ENCODE results near the gene IFIT1B. TPM values are rescaled to one million over a fixed set of nuclear protein-coding genes. Genes with fewer than 3 reads are reported as not detected.
"Not testable (repeated sequence)": the region's sequence is repeated elsewhere in the genome, so short reads cannot be mapped to it uniquely, and the experiment has no call there.

The IFIT1B gene
- not detected in 2 replicates for total RNA-seq (2014; rRNA removed; shearing (Covaris generic))
- polyA plus RNA-seq (2015; cell fraction: cytosol; rRNA removed) = not detected in 2 replicates
- not detected in 2 replicates for polyA plus RNA-seq (2015; cell fraction: nucleus; rRNA removed)

DNA sequence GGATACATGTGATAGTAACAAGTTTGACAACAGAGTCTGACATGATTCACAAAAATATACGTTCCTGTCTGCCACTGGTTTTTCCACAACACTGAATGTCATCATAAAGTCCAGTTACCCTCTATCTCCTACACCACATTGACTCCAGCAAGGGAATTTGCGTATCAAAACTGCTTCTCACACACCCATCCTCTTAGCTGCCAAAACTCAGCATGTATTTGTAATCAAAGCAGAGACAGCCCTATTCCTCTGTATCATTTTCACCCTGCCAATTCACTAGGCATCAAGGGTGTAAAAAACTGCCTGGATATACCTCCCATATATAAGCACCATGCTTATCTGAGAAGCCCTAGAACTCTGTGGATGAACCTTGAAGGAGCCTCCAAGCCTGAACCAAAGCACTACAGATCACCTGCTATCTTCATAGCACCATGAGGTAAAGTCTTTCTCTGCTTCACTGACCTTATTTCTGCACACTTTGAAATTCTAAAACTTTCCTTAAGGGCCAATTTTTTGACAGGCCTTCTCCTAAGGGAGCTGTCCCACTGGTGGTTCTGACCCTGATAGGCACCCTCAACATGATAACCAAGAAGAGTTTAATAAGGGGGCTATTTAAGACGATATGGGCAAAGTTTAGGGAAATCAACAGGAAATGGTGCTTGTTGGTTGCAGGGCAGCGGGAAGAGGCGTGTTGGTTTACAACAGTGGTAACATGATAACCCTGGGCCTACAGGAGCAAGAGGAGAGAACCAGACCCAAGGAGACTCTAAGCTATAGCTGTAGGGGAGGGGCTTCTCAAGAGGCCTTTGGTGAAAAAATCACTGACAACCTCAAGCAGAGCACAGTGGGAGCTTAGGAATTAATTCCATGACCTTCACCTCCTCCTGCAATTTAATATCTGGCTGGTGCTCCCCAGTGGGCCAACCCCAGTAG, at the start of gene IFIT1B:
TSS of gene IFIT1B (plus strand) at position 352 of the 933 bp plus-strand sequence. CDS start at position 432, 80 bp downstream.
- in situ Hi-C loops (cut with HindIII; ENCODE audit: low pct_unique_long_range_greater_than_20kb, low sequenced_read_pairs) = no loop called here
- no peak for DNase-seq (ENCODE audit: low read depth, low spot score)

DNA sequence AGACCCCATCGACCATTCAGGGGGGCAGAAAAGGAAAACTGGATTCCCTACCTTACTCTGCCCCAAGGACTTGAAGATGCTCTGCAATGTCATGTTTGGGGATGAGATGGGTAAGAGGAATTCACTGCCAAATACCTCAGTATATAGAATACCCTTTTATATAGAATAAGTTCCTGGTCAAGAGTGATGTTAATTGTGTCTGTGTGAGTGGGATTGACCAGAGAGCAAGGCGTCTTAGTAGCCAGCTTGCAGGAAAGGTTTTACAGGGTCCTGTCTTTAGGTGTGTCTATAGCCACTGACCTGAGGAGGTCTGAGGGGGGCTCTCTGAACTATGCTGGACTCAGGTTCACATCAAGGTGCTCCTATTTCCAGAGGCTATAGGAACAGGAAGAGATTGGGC, 48.7 kb upstream of the IFIT1B start:
- DNase-seq (ENCODE audit: low read depth, low spot score) = no peak
- in situ Hi-C loops (cut with HindIII; ENCODE audit: low pct_unique_long_range_greater_than_20kb, low sequenced_read_pairs) = no loop called here

DNA sequence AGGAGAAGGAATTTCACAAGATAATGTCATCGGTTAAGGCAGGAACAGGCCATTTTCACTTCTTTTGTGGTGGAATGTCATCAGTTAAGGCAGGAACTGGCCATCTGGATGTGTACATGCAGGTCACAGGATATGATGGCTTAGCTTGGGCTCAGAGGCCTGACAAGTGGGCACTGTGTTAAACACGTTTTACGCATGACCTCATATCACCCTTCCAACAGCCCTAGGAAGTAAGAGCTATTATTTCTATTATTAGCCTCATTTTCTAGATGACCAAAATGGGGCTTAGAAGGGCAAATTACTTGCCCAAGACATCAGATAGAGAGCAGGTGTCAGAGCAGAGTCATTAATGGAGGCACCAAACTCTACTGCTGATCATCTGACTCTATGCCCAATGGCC, 47.8 kb upstream of the IFIT1B start:
- DNase-seq (ENCODE audit: low read depth, low spot score); in situ Hi-C loops (cut with HindIII; ENCODE audit: low pct_unique_long_range_greater_than_20kb, low sequenced_read_pairs): not testable (repeated sequence)

DNA sequence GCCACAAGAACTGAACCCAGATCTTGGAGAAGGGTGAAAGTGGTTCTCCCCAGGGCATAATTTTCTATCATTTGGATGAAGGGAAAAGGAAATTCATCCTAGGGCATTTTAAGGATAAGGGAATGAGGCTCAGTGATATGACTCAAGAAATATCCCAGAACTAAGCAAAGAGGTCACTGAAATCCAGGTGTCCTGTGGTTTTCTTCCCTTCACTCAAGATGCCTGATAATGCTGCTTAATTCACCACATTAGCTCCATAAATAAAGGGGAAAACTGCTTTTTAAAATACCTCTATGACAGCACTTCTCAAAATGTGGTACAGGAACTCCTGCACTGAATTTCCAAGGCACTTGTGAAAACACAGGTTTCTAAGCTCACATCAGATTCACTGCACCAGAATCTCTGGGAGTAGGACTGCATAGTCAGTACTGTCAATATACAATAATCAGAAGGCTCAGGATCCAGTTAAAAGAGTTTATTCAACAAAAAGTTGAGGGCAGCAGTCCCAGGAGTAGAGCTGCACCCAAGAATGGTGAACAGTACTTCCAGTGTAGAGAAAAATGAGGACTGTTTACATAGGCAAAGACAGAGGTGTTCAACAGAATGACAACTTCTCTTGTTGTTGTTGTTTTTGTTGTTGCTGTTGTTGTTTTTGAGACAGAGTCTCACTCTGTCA, 47.2 kb upstream of the IFIT1B start:
- no peak for DNase-seq (ENCODE audit: low read depth, low spot score)
- in situ Hi-C loops (cut with HindIII; ENCODE audit: low pct_unique_long_range_greater_than_20kb, low sequenced_read_pairs) = no loop called here

- DNase-seq (ENCODE audit: low read depth, low spot score); in situ Hi-C loops (cut with HindIII; ENCODE audit: low pct_unique_long_range_greater_than_20kb, low sequenced_read_pairs): not testable (repeated sequence)
Observed at GRCh38 chr10:89331487-89332122, 46.3 kb upstream of the IFIT1B start.

DNA sequence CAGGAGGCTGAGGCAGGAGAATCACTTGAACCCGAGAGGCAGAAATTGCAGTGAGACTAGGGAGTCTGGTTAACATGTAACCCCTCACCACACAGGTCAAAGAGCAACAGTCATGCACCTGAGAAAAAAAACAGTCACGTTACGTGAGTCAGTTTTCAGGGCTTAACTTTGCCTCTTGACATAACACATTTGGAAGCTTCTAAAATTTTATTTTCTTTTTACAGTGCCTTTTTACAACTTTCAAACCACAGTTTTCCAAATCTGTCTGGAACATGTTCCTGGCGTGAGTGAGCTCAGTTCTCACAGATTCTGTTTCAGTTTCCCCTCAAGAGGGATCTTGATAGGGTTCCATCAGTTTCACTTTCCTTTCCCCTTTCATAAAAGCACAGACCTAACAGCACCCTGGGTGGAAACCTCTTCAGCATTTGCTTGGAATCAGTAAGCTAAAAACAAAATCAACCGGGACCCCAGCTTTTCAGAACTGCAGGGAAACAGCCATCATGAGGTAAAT, 45.7 kb upstream of the IFIT1B start:
- in situ Hi-C loops (cut with HindIII; ENCODE audit: low pct_unique_long_range_greater_than_20kb, low sequenced_read_pairs) = no loop called here
- peak; percentile 26 for DNase-seq (ENCODE audit: low read depth, low spot score)

- DNase-seq (ENCODE audit: low read depth, low spot score) = no peak
- in situ Hi-C loops (cut with HindIII; ENCODE audit: low pct_unique_long_range_greater_than_20kb, low sequenced_read_pairs) = no loop called here
Observed at GRCh38 chr10:89335226-89335625, 42.6 kb upstream of the IFIT1B start.

- in situ Hi-C loops (cut with HindIII; ENCODE audit: low pct_unique_long_range_greater_than_20kb, low sequenced_read_pairs) = no loop called here
- DNase-seq (ENCODE audit: low read depth, low spot score) = no peak
Observed at GRCh38 chr10:89336241-89336640, 41.6 kb upstream of the IFIT1B start.

DNA sequence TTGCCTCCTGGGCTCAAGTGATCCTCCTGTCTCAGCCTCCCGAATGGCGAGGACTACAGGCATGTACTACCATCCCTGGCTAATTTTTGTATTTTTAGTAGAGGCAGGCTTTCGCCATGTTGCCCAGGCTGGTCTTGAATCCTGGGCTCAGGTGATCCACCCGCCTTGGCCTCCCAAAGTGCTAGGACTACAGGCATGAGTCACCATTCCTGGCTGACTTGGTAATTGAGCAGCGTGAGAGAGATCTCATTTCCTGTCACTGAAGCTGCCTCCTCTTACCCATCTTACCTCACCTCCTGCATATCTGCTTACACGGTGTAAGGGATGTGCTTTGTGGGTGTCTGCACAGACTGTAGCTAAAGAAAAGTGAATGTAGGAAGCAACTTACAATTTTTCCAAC, 40.4 kb upstream of the IFIT1B start:
- in situ Hi-C loops (cut with HindIII; ENCODE audit: low pct_unique_long_range_greater_than_20kb, low sequenced_read_pairs) = no loop called here
- DNase-seq (ENCODE audit: low read depth, low spot score) = no peak

GRCh38 chr10:89338713-89339112, 39.1 kb upstream of the IFIT1B start:
- DNase-seq (ENCODE audit: low read depth, low spot score) = no peak
- in situ Hi-C loops (cut with HindIII; ENCODE audit: low pct_unique_long_range_greater_than_20kb, low sequenced_read_pairs) = no loop called here

DNA sequence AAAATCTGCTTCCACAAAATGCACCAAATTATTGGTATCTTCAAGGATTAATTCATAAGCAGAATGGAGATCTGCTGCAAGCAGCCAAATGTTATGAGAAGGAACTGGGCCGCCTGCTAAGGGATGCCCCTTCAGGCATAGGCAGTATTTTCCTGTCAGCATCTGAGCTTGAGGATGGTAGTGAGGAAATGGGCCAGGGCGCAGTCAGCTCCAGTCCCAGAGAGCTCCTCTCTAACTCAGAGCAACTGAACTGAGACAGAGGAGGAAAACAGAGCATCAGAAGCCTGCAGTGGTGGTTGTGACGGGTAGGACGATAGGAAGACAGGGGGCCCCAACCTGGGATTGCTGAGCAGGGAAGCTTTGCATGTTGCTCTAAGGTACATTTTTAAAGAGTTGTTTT, 38.0 kb upstream of the IFIT1B start:
- DNase-seq (ENCODE audit: low read depth, low spot score) = no peak
- in situ Hi-C loops (cut with HindIII; ENCODE audit: low pct_unique_long_range_greater_than_20kb, low sequenced_read_pairs) = no loop called here

- in situ Hi-C loops (cut with HindIII; ENCODE audit: low pct_unique_long_range_greater_than_20kb, low sequenced_read_pairs) = no loop called here
- DNase-seq (ENCODE audit: low read depth, low spot score) = no peak
Observed at GRCh38 chr10:89341649-89342048, 36.2 kb upstream of the IFIT1B start.

- DNase-seq (ENCODE audit: low read depth, low spot score) = peak; percentile 28
- in situ Hi-C loops (cut with HindIII; ENCODE audit: low pct_unique_long_range_greater_than_20kb, low sequenced_read_pairs) = no loop called here
Observed at GRCh38 chr10:89342206-89342958, 35.5 kb upstream of the IFIT1B start.

DNA sequence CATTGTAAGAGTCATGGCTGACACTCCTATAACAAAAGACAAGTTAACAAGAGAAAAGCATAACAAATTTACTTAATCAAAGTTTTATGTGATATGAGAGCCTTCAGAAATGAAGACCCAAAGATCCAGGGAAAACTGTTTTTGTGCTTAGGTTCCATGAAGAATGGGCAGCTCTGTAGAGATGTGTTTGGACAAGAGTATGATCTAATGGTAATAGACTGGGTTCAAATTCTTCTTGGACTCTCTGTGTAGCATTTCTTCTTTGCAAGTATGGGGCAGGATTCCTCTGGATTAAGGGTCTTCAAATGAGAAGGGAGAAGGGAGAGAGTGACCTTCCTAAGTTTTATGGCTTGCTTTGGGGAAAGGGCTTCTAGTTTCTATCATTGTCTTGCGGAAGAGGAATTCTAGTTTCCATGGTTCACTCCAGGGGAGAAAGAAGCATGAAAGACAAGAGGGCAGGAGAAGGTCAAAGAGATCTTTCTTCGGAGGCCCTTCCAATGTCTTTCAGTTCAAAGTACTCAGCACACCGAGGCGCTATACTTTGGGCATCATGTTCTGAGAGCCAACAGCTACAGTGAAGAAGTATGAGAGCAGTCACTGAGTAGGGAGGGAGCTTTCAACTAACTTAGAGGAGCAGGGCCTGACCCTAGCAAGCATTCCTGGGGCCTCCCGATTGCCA, 34.6 kb upstream of the IFIT1B start:
- DNase-seq (ENCODE audit: low read depth, low spot score) = no peak
- in situ Hi-C loops (cut with HindIII; ENCODE audit: low pct_unique_long_range_greater_than_20kb, low sequenced_read_pairs) = no loop called here

DNA sequence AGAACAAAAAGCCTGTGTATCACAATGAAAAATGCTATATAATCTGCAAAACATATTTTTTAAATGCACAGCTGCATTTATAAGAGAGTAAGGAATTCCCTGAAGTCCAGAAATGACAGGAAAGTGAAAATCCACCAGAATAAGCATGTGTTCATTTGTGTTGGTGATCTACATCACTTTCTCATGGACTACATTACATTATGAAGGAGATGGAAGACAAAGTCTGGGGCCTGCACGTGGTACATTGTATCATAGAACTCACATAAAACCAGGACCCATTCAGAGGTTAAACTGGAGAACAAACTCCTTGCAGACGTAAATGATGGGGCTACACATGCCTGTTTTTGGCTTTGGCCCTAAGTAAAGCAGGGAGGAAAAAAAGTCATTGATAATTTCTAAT, 33.7 kb upstream of the IFIT1B start:
- in situ Hi-C loops (cut with HindIII; ENCODE audit: low pct_unique_long_range_greater_than_20kb, low sequenced_read_pairs) = no loop called here
- no peak for DNase-seq (ENCODE audit: low read depth, low spot score)

DNA sequence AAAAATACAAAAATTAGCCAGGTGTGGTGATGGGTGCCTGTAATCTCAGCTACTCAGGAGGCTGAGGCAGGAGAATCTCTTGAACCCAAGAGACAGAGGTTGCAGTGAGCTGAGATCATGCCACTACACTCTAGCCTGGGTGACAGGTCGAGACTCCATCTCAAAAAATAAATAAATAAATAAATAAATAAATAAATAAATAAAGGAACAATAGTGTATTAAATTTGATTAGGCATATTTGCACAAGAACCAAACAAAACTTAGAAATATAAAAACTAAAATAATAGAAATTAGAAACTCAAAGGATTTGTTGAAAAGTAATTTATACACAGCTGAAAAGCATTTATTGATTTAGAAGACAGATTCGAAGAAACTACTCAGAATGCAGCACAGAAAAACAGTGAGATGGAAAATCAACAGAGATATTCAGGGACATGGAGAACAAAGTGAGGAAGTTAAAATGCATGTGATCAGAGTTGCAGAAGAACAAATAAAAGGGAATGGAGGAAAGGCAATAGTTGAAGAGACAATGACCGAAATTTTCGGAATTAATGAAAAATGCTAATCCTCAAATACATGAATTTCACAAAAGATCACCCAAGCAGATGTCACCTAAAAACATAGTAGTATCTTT, 32.4 kb upstream of the IFIT1B start:
- in situ Hi-C loops (cut with HindIII; ENCODE audit: low pct_unique_long_range_greater_than_20kb, low sequenced_read_pairs) = no loop called here
- no peak for DNase-seq (ENCODE audit: low read depth, low spot score)

Measured in SK-MEL-5 (cell line).